HG02981 (cell line): ENCODE data around the gene CYP4A22.
"Not testable (repeated sequence)": the region's sequence is repeated elsewhere in the genome, so short reads cannot be mapped to it uniquely, and the experiment has no call there.

Experiments used
- ATAC-seq: cut with Tn5 transposase; IDR thresholded peaks from one replicate; pipeline ENCODE4 v1.9.1; 2021; ENCODE audit warnings: mild to moderate bottlenecking, moderate library complexity; ENCODE audit not compliant: unreplicated experiment

CYP4A22 gene

DNA sequence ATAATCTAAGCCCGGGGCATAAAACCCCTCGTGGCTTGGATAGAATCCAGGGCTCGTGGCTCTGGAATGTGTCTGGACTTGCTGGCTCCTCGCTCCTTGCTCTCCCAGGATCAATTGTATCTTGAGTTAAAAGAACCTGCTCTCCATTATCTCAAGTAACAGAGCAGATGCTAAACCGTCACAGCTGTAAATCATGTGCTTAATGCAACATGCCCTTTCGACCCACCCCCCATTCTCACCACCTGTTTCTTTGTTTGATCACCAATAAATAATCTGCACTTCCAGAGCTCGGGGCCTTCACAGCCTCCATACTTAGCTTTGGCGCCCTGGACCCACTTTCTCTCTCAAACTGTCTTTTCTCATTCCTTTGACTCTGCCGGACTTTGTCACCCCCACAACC, 11.9 kb downstream of the CYP4A22 start:
- not testable (repeated sequence) for ATAC-seq

DNA sequence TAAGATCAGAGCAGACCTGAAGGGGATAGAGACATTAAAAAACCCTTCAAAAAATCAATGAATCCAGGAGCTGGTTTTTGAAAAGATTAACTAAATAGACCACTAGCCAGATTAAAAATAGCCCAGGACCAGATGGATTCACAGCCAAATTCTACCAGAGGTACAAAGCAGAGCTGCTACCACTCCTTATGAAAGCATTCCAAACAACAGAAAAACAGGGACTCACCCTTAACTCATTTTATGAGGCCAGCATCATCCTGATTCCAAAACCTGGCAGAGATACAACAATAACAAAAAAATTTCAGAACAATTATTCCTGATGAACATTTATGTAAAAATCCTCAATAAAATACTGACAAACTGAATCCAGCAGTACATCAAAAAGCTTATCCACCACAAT, 19.2 kb downstream of the CYP4A22 start:
- not testable (repeated sequence) for ATAC-seq

DNA sequence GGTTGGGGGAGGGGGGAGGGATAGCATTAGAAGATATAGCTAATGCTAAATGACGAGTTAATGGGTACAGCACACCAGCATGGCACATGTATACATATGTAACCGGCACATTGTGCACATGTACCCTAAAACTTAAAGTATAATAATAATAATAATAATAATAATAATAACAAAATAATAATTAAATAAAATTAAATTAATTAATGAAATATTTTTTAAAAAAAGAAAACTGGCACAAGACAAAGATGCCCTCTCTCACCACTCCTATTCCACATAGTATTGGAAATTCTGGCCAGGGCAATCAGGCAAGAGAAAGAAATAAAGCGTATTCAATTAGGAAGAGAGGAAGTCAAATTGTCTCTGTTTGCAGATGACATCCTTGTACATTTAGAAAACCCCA, 20.7 kb downstream of the CYP4A22 start:
- ATAC-seq, result not testable (repeated sequence)

DNA sequence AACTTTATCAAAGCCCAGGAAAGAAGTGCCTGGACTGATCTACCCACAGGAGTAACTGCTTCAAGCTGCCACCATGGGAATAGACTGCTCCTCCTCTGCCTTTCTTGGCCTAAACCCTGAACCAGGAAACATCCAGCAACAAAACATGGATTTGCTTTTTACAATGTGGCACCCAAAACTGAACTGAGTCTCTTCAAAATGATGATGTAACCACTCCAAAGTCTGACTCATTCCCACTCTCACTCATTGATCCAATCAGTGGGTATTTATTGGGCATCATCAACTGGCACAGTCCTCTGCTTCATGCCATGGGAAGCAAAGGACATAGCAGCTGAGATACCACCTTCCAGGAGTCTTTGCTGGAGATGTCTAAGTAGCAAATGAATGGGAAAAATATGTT, 23.5 kb downstream of the CYP4A22 start:
- no peak for ATAC-seq

- ATAC-seq, result peak; percentile 69
Observed at GRCh38 chr1:47161298-47162040, 24.2 kb downstream of the CYP4A22 start.

- ATAC-seq, result no peak
Observed at GRCh38 chr1:47164552-47164951, 27.3 kb downstream of the CYP4A22 start.

GRCh38 chr1:47172782-47173181, 35.5 kb downstream of the CYP4A22 start:
- ATAC-seq, result no peak

DNA sequence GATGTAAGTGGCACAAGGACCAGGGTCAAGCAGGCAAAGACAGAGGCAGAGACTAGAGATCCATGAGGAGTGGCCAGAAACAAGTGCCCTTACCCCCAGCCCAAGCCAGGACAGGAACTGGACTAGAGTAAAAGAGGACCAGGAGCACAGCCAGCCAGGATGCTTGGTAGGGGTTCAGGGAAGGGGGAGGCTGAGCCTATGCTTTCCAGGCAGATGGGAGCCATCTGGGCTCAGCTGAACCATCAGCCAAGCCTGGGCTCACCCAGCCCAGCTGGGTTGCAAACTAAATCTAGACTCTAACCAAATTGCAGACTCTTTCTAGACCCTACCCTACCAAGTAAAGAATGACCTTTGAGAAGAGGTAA, 37.4 kb downstream of the CYP4A22 start:
- no peak for ATAC-seq

- peak; percentile 44 for ATAC-seq
Observed at GRCh38 chr1:47175227-47175934, 38.1 kb downstream of the CYP4A22 start.

GRCh38 chr1:47178020-47178419, 40.8 kb downstream of the CYP4A22 start:
- no peak for ATAC-seq

- ATAC-seq, result no peak
Observed at GRCh38 chr1:47178654-47179016, 41.4 kb downstream of the CYP4A22 start.

- peak; percentile 84 for ATAC-seq
Observed at GRCh38 chr1:47179017-47179987, 42.1 kb downstream of the CYP4A22 start.

DNA sequence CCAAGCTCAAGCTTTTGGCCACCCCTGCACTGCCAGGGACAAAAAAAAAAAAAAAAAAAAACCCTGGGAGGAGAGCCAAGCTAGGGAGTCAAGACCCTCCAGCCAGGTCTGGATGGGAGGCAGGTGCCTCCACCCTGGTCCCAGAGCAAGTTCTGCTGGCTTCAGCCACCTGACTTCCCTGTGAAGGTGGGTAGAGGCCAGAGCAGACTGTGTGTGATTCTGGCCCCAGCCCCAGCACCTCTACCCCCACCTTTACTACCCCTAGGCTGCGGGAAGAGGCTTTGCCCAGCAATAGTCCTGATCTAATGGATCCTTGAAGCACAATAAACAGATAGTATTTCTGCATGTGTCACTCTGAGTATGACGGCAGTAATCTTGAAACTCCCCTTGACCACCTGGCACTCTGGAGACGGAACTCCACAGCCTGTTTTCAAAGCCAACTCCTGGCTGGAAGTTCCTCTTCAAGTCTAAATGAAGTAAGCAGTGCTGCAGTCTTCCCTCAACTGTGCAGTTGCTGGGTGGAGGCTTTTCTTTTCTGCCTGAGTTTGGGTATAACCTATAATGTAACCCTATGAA, 42.8 kb downstream of the CYP4A22 start:
- ATAC-seq, result no peak

DNA sequence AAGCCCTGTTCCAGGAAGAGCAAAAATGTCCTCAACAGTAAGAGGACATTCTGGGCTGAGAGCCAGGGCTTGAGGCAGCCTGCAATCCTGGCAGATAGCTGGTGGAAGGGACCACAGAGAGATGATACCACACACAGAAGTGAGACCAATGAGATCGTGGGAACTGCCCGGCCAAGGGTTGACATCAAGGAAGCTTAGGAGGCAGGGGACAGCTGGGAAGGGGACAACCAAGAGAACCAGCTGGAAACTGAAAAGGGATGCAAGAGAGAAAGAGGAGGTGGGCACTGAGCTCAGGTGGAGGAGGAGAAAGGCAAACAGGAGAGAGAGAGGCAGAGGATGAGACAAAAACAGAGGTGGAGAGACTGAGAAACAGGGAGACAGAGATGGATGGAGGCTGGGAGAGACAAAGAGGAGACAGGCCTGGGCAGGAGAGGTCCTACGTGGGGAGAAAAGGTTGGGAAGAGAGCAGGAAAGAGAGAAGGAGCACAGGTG, 43.4 kb downstream of the CYP4A22 start:
- no peak for ATAC-seq

DNA sequence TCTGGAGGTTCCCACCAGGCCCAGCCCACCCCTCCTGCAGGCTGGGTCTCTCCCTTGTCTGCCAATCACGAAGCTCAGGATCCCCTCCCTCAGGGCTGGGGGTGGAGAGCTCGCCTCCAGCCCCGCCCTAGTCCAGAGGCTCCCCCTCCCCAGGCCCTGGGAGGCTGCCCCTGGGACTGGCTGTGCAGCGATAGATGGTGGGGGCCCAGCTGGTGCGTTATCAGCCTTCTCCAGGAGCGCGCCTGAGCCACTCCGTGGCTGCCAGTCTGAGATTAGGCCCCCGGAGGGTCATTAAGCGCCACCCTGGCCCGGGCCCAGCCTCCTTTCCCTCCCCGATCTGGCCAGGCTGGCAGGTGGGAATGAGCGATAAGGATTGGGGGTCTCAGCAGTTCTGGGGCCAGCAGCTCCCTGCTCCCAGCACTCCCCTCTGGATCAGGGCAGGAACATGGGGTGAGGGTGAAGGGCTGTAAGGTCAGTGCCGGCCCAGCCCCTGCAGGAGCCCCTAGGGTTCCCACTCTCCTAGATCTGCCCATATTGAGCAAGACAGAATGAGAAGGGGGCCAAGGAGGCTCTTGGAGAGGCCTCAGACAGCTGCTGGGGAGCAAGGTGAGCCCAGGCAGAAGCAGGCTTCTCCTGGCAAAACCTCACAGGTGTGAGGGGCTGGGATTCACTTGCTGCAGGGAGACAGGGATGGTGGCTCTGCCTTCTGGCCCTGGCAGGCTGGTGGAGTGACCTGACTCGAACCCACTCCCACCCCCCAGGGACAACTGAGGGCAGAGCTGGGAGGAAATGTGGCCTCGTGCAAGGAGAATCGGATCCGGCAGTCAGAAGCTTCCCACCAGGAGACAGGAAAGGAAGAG, 44.1 kb downstream of the CYP4A22 start:
- ATAC-seq, result no peak

DNA sequence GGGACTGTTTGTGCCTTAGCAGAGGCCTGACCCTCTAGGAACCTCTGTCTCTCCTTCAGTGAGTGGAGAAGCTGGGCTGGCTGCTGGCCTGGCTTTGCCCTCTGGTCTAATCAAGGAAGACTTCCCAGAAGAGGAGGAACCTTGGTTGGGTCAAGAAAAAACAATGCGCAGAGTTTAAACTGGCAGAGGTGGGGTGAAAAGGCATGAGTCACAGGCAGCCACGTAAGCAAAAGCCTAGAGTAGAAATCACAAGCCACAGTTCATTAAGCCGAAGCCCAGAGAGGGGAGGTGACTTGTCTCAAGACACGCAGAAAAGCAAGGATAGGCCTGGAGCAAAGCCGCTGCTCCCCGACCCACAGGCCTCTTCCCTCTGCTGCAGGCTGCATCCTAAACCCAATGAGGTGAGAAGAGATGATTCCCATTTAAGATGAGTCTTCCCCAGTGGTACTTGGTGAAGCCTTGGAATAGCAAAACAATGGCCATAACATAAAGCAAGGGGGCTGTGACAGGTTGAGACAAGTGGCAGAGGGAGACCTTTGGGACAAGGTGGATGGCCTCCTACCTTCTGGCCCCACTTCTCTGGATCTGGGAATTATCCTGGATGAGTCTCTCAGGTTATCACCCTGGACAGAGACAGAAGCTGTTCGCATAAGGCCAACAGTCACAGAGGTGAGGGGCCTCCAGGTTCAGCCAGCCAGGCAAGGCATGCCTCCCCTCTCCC, 44.9 kb downstream of the CYP4A22 start:
- ATAC-seq, result no peak

DNA sequence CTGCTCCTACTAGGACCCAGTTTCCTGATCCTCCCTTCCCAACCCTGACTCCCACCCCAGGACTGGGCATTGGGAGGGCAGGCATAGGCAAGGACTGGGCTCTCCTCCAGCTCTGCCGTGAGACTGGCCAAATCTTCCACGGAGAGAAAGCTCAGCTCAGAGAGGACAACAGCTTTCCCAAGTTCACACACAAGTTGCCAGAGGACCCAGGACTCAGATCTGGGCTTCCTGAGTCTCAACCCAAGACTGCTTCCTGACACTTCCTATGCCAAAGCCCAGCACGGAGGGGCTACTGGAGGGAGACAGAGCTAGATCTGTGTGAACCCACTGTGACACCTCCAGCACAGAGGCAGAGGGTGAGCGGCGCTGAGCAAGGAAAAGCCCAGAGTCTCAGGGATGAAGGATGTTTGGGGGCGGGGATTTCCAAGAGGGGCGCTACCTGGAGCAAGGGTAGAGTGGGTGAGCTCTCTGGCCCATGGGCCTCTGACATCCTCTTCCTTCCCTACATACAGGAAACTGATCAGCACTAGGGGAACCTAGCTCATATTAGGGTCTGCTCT, 45.5 kb downstream of the CYP4A22 start:
- no peak for ATAC-seq

DNA sequence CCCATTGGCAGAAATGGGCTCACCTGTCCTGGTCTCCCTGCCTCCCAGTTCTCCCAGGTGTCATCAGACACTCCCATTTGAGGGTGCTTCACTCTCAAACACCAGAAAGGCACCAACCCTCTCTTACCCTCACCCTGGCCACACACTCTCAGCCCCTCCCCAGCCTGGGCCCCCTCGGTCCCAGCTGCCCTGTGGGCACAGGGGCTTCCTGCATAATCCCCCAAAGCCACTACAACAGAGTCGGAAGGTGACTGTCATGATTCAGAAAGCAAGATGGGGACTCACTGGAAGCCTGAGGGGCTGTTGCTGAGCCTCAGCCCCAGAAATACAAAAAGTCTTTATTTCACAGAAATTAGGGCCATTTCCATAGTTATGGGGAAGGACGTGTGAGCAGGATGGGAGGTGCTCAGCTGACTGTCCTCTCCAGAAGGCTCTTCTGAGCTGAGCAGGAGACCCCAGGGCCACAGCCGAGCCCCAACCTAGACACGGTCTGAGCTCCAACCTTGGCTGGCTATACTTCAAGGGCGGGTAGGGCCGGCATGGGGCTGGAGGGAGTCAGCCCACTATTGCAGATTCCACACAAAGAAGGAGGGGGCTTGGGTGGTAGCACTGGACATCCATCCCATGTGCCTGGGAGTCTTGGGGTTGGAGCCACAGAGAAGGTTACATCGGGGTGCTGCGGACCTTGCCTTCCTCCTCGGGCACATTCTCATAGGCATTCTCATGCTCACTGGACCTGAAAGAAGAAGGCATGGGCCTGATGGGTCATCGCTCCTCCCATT, 46.3 kb downstream of the CYP4A22 start:
- no peak for ATAC-seq
